ENCODE data around the gene TESPA1.

The TESPA1 gene

GRCh38 chr12:54983536-54984101, 943 bp downstream of the TESPA1 start:
- DNase-seq (ENCODE audit: low read depth in 4 of 4, low spot score in 1 of 4): peak in 2 of 4 experiments; percentile 29 to 30

DNA sequence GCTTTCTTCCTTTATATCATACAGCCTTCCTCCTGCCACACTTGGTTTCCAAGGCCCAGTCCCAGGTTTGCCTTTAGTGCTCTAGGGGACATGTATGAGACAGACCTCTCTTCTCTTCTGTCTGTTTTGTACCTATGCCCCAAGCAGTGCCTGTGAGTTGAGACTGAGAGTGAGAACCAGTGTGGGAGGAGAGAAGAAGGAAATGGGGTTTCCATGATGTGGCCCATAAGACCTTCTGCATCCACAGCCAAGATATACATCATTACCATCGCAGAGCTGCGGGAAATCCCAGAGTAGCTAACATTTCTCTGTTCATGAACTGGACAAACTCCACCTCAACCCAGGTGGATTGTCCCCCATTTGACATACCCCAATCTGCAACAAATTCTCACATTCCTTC, 2.8 kb downstream of the TESPA1 start:
- peak in 2 of 4 experiments; percentile 25 to 26 for DNase-seq (ENCODE audit: low read depth in 4 of 4, low spot score in 1 of 4)

- peak in 2 of 4 experiments; percentile 22 to 38 for DNase-seq (ENCODE audit: low read depth in 4 of 4, low spot score in 1 of 4)
Observed at GRCh38 chr12:54980341-54980740, 4.2 kb downstream of the TESPA1 start.

DNA sequence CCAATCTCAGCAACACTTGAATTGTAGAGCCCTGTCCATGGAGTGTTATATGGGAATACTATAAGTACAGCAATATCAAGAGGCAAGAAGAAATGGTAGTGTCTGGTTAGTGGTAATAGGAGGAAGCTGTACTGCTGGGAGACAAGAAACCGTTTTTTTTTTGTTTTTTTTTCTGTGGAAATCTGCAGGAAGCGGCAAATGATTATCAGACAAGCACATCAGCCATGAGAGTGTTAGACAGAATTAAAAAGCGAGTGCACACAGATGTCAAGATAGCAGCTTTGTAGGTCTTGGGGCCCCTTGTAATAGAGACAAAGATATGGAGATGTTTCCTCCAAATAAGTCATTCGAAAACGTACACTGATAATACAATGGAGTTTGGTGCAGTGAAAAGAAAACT, 6.7 kb downstream of the TESPA1 start:
- DNase-seq (ENCODE audit: low read depth in 4 of 4, low spot score in 1 of 4): no peak

DNA sequence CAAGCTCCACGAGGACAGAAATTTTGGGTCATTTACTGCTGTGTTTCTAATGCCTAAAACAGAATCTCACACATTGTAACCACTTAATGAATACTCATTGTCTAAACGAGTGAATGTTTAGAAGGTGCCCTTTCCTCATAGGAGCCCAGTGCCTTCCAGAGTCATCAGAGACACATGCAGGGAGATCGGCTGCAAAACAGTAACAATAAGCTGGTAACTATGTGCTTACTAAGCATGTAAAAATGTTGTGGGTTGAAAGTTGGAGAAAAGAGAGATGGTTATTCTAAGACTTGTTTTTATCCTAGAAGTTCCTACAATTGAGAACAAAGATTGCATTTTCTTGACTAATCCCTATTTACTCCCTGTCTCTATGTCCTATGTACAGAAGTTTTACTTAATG, 7.4 kb downstream of the TESPA1 start:
- no peak for DNase-seq (ENCODE audit: low read depth in 4 of 4, low spot score in 1 of 4)

GRCh38 chr12:54975875-54976274, 8.7 kb downstream of the TESPA1 start:
- DNase-seq (ENCODE audit: low read depth in 4 of 4, low spot score in 1 of 4): no peak

DNA sequence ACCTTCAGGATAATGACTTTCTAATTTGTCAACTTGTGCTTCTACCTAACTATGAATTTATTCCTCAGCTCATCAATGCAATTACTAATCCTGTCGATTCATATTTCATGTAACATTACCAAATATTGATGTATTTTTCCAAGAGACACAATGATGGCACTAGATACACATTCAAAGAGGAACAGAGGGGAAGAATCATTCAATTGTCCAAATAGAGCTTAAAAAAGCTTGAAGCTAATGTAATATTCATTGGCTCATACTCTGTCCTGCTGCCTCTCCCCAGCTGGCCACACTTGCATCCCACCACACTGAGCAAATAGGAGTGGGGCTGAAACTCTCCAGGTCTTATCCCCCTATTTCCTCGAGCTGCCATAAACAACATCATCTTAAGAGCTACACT, 9.3 kb downstream of the TESPA1 start:
- no peak for DNase-seq (ENCODE audit: low read depth in 4 of 4, low spot score in 1 of 4)

GRCh38 chr12:54974279-54974678, 10.3 kb downstream of the TESPA1 start:
- no peak for DNase-seq (ENCODE audit: low read depth in 4 of 4, low spot score in 1 of 4)

DNA sequence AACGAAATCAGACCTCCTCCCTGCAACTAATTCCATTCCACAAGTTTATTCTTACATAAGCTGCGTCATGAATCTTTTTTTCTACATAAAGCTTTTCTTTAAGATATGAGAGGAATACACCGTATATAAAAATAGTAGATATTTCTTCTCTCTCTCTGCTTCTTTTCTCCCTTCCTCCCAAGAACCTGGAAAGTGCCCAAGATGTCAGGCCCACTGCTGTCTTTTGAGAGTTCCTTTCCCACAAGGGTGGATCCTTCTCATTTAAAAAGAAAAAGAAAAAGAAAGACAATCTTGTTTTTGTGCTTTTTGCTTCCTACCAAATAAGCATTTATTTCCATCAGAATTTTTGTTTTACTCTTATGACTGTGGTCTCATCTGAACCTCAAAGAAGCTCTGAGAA, 11.0 kb downstream of the TESPA1 start:
- no peak for DNase-seq (ENCODE audit: low read depth in 4 of 4, low spot score in 1 of 4)

GRCh38 chr12:54970741-54971140, 13.8 kb downstream of the TESPA1 start:
- DNase-seq (ENCODE audit: low read depth in 4 of 4, low spot score in 1 of 4): no peak

DNA sequence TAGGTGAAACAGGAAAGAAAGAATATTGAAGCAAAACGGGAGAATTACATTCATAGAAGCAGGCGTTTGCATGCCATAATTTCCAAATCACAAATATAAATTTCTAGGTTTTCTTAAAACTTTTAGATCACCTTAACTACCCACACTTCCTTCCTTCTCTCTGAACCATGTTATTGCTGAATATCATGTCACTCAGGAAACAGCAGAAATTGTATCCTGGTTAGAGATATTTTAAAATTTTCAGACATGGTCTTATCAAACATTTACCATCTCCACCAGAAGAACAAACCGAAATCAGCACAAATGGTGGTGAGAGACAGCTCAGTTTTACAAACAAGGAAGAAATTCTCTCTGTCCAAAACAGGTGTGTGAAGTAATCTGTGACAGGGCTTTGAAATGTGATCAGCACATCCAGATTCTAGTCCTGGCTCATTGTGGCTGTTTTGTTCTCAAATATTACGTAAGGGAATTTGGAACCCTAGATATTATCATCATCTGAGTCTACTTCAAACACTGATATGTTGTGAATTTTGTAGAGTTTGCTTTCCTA, 16.3 kb downstream of the TESPA1 start:
- DNase-seq (ENCODE audit: low read depth in 4 of 4, low spot score in 1 of 4): no peak

- DNase-seq (ENCODE audit: low read depth in 4 of 4, low spot score in 1 of 4): no peak
Observed at GRCh38 chr12:54967461-54967860, 17.1 kb downstream of the TESPA1 start.

DNA sequence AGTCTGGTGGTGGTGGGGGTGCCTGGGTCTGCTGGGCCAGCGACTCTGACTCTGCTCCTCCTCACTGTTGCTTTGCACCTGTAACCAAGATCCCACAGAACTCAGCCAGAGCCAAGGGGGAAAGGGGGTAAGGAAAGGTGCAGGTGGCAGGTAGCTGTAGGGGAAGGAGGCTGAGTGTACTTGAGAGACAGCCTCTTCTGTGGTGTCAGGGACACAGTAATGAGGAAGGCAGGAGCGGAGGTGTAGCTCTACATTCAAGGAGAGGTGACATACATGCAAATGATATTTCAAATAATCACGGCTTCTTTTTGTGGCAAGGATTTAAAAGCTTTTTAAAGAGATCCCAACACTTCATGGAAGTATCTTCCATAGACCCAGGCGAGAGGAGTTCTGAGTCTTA, 23.4 kb downstream of the TESPA1 start:
- no peak for DNase-seq (ENCODE audit: low read depth in 4 of 4, low spot score in 1 of 4)

- no peak for DNase-seq (ENCODE audit: low read depth in 4 of 4, low spot score in 1 of 4)
Observed at GRCh38 chr12:54959291-54960018, 25.1 kb downstream of the TESPA1 start.

DNA sequence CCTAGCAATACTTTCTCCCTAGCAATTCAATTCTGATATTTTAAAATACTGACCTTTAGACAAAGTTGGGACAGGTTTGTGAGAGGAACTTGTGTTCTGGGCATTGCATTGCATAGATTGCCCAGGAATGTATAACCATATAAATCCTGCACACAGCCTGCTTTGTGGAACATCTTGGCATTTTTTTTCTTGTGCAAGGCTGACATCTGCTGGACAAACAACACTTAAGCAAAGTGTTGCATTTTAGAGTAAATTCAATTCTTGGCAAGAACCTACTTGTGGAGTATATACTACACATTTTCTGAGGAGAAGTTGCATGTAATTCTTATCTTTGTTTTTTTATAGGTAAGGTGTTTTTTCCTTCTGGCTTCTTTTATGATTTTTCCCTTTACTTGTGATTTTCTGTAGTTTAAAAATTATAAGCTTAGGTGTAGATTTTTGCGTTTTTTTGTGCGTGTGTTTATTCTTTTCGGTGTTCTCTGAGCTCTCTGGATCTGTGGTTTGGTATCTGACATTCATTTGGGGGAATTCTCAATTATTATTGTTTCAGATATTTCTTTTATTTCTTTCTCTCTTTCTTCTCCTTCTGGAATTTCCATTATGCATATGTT, 26.4 kb downstream of the TESPA1 start:
- peak in 2 of 4 experiments; percentile 26 to 29 for DNase-seq (ENCODE audit: low read depth in 4 of 4, low spot score in 1 of 4)

- DNase-seq (ENCODE audit: low read depth in 4 of 4, low spot score in 1 of 4): no peak
Observed at GRCh38 chr12:54956818-54957641, 27.5 kb downstream of the TESPA1 start.

DNA sequence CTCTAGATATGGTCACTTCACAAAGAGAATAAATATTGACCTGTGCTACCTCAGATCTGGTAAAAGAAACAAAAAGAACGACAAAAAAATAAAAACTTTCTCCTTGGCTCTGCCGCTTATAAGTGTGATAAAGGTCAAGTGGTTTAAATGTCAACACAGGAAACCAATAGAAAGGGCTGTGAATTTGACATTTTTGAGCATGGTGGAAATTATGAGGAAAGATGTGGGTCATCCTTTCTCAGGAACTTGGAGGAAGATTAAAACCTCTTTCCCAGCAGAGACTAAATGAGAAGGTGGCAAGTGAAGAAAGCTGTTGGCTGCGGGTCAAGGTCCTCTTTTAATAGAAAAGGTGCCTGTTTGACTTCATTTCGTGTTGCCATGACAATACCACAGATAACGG, 28.2 kb downstream of the TESPA1 start:
- no peak for DNase-seq (ENCODE audit: low read depth in 4 of 4, low spot score in 1 of 4)

DNA sequence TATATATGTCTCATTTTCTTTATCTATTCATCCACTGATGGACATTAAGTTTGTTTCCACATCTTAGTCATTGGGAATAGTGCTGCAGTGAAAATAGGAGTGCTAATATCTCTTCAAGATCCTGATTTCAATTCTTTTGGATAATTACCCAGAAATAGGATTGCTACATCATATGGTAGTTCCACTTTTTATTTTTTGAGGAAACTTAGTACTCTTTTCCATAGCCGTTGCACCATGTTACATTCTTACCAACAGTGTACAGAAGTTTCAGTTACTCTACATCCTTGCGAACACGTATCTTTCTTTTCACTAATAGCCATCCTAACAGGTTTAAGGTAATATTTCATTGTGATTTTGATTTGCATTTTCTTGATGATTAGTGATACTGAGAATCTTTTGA, 29.8 kb downstream of the TESPA1 start:
- no peak for DNase-seq (ENCODE audit: low read depth in 4 of 4, low spot score in 1 of 4)

DNA sequence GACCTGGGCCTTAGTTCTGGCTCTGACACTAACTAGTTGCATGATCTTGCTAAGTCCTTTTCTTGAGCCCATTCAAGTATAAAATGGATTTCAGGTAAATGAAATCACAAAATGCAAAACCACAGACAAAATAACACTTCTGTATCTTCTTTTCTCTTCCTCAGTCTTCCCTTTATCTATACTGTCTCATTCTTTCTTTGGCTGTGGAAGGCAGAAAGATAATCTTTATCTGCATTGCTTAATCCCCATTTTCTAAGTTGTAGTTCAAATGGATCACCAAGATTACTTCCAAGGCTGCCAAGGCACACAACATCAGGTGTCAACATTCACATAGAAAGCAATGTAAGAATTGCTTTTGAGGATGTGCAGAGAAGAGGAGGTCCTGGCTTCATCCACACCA, 30.3 kb downstream of the TESPA1 start:
- no peak for DNase-seq (ENCODE audit: low read depth in 4 of 4, low spot score in 1 of 4)

DNA sequence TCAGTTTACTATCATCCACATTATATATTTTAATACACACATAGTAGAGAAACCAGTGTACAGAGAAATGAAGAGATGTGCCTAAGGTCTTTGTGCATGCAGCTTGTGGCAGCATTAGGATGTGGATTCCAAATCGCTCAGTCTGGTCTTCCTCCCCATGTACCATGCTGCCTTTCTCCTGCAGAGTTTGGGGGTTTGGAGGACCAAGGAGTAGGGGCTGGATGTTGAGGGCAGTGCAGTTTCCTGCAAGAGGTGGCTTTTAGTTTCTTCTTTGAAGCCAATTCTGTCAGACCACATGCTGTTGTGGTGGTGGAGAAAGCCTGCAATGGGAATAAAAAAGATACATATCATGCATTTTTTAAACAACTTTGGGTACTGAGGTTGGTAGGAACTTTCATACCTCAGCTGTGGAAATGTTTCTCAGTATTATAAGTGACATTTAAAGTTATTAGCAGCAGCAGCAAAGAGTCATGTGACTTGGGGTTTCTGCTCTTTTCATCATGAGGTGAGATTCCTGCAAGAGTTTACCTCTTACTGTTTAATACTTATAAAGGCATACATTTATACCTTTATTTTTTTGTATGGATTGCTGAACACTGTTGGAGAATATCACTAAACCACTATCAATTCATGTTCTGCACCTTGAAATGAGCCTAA, 34.4 kb downstream of the TESPA1 start:
- DNase-seq (ENCODE audit: low read depth in 4 of 4, low spot score in 1 of 4): no peak

Measured in stimulated activated CD4-positive, alpha-beta T cell treated with anti-CD3 and anti-CD28 coated beads, Interleukin-1b, Interleukin-23, amount 100 ng/mL, for 24 hours (primary cell).